HL-60 (cell line): ENCODE results near the gene RTN3.
A peak's percentile ranks its signal among the peaks of the same experiment; 100 is the strongest.

Experiments used
- DNase-seq, 2 experiments: peaks; one replicate each; pipeline ENCODE4 v3.0.0-alpha.2; 2010 to 2020; ENCODE audit warnings: low read depth in 1 of 2, low spot score in 1 of 2
- H3K27ac ChIP-seq: fragments of 250-450 bp; sonication (Bioruptor Pico); replicated peaks from 2 replicates; pipeline ENCODE4 v1.5.1; 2020; ENCODE audit warnings: mild to moderate bottlenecking, moderate library complexity
- H3K27me3 ChIP-seq: fragments of 250-450 bp; sonication (Bioruptor Pico); 2 replicates; pipeline ENCODE4 v1.5.1; 2021; ENCODE audit warnings: mild to moderate bottlenecking, moderate library complexity; ENCODE audit not compliant: insufficient read depth, poor library complexity, severe bottlenecking
- H3K4me3 ChIP-seq: replicated peaks from 2 replicates; pipeline ENCODE4 v1.5.1; 2011; ENCODE audit warnings: mild to moderate bottlenecking, control low read depth, low read length; ENCODE audit not compliant: insufficient read depth
- GABPA ChIP-seq: IDR thresholded peaks from 2 replicates; pipeline ENCODE4 v1.6.1; 2012; ENCODE audit warnings: low read depth
- POLR2AphosphoS5 ChIP-seq: IDR thresholded peaks from 2 replicates; pipeline ENCODE4 v1.6.1; 2012; ENCODE audit warnings: low read depth
- REST ChIP-seq: IDR thresholded peaks from 2 replicates; pipeline ENCODE4 v1.6.1; 2012; ENCODE audit warnings: low read depth; ENCODE audit not compliant: insufficient replicate concordance
- SPI1 ChIP-seq: IDR thresholded peaks from 2 replicates; pipeline ENCODE4 v1.6.1; 2012; ENCODE audit warnings: low read depth, mild to moderate bottlenecking, borderline replicate concordance
- TF ChIP-seq, protein P1 (sequence below): IDR thresholded peaks from one replicate; pipeline ENCODE4 v1.5.1; 2011; ENCODE audit warnings: low read length, control low read depth, inconsistent platforms; ENCODE audit not compliant: insufficient read depth

Gene RTN3

DNA sequence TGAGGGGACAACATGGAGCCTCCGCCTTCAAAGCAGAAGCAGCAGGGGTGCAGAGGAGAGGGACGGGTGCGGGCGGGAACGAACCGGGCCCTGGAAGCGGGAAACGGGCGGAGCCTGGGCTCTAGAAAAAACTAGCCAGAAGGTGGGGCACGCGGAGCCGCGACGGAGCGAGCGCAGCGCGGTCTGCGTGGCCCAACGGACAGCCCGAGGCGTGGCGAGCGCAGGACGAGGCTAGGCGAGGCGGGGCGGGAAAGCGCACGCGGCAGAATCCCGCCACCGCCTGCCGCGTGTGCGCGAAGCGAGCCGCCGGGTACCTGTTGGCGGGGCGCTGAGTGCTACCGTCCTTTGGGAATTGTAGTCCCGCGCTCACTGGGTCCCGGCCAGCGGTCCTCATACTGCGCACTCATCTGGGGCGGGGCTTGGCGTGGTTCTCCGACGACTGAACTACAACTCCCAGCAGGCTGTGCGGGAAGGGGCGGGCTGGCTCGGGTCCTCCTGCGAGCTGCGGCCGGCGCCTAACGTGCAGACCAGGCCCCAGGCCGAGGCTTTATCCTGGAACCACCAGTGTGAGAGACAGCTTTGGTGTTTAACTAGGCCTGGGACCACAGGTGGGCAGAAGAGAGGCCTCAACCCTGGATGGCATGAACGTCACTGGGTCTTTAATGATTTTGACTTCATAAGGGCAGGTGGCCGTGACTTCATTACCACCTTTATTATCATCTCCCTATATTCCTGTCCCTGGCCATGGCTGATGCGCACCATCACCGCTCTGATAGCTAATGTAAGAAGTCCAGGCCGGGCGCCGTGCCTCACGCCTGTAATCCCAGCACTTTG lies 9.8 kb upstream of the RTN3 start, which contains the start of gene ATL3:
ATL3 (minus strand) TSS at position 55 of the 834 bp plus-strand sequence; CDS start at position 14, 41 bp downstream.
- TF ChIP-seq SPI1 (no peak), GABPA (no peak), POLR2AphosphoS5 (peak; percentile 80)
- peak within 1 kb of the TSS; percentile 91 for H3K27ac ChIP-seq
- peak; percentile 94 to 97 for DNase-seq
- peak within 1 kb of the TSS; percentile 69 for H3K4me3 ChIP-seq
- H3K27me3 ChIP-seq: no peaks in the 10 kb centered on the region

- Histone ChIP-seq H3K27me3 (no peaks in the 10 kb centered on the region), H3K27ac (no peak overlapping the region), H3K4me3 (no peak overlapping the region)
- no peak for TF ChIP-seq POLR2AphosphoS5
- TF ChIP-seq SPI1: no peak
- no peak for TF ChIP-seq GABPA
- no peak for TF ChIP-seq REST
- TF ChIP-seq, protein P1, sequence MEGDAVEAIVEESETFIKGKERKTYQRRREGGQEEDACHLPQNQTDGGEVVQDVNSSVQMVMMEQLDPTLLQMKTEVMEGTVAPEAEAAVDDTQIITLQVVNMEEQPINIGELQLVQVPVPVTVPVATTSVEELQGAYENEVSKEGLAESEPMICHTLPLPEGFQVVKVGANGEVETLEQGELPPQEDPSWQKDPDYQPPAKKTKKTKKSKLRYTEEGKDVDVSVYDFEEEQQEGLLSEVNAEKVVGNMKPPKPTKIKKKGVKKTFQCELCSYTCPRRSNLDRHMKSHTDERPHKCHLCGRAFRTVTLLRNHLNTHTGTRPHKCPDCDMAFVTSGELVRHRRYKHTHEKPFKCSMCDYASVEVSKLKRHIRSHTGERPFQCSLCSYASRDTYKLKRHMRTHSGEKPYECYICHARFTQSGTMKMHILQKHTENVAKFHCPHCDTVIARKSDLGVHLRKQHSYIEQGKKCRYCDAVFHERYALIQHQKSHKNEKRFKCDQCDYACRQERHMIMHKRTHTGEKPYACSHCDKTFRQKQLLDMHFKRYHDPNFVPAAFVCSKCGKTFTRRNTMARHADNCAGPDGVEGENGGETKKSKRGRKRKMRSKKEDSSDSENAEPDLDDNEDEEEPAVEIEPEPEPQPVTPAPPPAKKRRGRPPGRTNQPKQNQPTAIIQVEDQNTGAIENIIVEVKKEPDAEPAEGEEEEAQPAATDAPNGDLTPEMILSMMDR: no peak
- no peak for DNase-seq
Measured at GRCh38 chr11:63672156-63672463, 9.2 kb upstream of the RTN3 start.

DNA sequence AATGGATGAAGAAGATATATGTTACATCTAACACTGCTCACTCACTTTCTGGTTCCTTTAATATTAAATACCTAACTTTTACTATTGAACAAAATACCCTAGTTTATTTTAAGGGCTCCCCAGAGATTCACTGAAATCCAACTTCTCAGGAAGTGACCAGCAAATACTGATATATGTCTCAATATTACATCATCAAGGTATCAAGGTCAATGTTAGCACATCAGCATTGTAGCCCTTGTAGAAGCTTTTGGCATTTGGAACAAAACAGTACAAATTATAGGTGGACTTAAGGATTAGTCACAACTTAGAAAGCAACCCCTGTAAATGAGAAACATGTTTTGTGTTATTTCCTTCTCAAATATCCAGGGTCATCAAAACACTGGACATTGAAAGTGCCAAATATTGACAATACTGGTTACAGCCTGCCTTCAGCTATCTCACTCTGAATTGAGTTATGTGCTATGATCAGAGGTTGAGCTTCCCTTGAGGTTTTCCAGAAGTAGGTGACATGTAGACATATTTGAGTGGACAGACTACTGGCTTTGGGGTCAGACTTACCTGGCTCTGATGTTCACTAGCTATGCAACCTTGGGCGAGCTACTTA lies 8.3 kb upstream of the RTN3 start:
- no peak for TF ChIP-seq POLR2AphosphoS5
- TF ChIP-seq SPI1: no peak
- TF ChIP-seq GABPA: no peak
- TF ChIP-seq REST: no peak
- TF ChIP-seq, protein P1: no peak
- no peak overlapping the region for H3K4me3 ChIP-seq
- H3K27me3 ChIP-seq: no peaks in the 10 kb centered on the region
- no peak overlapping the region for H3K27ac ChIP-seq
- no peak for DNase-seq

DNA sequence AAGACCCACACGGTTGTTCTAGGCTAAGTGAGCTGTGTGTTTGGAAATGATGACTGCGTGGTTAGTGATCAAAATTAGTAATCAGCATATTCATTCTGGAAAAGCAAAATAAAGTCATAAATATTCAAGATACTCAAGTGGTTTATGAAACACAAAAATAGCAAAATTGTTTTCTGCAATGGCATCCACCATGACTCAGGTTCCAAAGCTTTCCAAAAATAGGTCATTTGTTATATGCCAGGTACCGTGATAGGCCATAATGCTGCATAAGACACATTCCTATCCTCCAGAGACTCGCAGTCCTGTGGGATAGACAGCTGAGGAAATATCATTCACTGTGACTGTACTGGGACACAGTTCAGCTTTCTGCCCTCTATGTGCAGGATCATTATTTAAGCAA lies 7.7 kb upstream of the RTN3 start:
- no peak for DNase-seq
- no peaks in the 10 kb centered on the region for H3K27me3 ChIP-seq
- no peak overlapping the region for H3K27ac ChIP-seq
- H3K4me3 ChIP-seq: no peak overlapping the region
- TF ChIP-seq REST (no peak), POLR2AphosphoS5 (no peak), SPI1 (no peak), GABPA (no peak)
- TF ChIP-seq, protein P1: no peak
